ENCODE data around the gene JMJD8.

The JMJD8 gene

DNA sequence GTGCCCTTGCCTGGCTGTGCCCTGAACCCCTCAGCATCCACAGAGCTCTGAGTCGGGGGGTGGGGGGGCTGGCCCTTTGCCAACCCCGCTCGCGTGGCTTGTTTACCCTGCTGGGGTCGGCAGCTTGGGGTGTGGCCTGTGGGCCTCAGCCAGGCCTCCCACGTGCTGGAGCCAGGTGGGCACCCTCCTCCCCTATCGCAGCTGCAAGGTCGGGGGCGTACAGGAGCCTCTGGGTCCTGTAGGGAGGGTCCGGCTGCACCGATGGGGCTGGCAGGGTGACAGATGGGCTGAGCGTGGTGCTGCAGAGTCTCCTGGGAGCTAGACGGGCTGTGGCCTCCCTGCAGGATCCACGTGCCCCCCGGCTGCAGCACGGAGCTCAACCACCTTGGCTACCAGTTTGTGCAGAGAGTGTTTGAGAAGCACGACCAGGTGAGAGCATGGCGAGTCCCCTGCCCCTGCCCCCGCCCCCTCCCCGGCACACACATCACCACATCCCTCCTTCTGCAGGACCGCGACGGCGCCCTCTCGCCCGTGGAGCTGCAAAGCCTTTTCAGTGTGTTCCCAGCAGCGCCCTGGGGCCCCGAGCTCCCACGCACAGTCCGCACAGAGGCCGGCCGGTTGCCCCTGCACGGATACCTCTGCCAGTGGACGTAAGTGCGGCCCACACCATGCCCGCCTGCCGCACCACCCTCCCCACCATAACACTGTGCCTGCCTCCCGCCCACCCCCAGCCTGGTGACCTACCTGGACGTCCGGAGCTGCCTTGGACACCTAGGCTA lies 12.6 kb downstream of the JMJD8 start:
- no peaks in the 10 kb centered on the region; the same call in 1 of the 2 replicates for H3K36me3 ChIP-seq (replicated peaks; ENCODE audit: insufficient read depth, low read length)

DNA sequence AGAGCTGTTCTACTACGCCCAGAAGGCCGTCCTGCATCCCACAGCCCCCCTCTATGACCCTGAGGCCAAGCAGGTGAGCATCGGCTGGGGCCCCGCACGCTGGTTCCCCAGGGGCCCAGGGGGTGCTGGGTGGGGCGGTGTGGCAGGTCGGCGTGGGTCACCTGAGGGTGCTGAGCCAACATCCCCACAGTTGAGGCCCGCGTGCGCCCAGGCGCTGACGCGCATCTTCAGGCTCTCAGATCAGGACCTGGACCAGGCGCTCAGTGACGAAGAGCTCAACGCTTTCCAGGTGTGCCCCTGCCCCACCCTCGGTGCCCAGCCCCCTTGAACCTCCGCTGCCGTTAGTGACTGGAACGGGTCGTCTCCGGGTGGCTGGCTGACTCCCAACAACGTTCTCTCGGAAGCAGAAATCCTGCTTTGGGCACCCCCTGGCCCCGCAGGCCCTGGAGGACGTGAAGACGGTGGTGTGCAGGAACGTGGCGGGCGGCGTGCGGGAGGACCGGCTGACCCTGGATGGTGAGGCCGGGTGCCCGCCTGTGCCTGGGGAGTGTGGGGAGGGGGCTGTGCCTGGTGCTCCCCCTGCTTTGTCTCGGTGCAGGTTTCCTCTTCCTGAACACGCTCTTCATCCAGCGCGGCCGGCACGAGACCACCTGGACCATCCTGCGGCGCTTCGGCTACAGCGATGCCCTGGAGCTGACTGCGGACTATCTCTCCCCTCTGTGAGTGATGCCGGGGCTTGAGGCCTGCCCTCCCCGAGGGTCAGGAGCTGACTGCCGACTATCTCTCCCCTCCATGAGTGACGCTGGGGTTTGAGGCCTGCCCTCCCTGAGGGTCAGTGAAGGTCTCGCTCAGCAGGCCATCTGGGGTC lies 13.4 kb downstream of the JMJD8 start:
- H3K4me3 ChIP-seq (ENCODE audit: low read length): no peak overlapping the region
- no peaks in the 10 kb centered on the region for H3K27me3 ChIP-seq (replicated peaks; ENCODE audit: insufficient read depth, low read length)
- H2AFZ ChIP-seq (ENCODE audit: low read length): no peak overlapping the region
- no peak for TF ChIP-seq EZH2 (optimal IDR thresholded peaks at IDR 0.05; ENCODE audit: low read depth, low read length)
- TF ChIP-seq EZH2phosphoT487 (IDR thresholded peaks at IDR 0.05; ENCODE audit: low read length): no peak
- TF ChIP-seq, protein P1, sequence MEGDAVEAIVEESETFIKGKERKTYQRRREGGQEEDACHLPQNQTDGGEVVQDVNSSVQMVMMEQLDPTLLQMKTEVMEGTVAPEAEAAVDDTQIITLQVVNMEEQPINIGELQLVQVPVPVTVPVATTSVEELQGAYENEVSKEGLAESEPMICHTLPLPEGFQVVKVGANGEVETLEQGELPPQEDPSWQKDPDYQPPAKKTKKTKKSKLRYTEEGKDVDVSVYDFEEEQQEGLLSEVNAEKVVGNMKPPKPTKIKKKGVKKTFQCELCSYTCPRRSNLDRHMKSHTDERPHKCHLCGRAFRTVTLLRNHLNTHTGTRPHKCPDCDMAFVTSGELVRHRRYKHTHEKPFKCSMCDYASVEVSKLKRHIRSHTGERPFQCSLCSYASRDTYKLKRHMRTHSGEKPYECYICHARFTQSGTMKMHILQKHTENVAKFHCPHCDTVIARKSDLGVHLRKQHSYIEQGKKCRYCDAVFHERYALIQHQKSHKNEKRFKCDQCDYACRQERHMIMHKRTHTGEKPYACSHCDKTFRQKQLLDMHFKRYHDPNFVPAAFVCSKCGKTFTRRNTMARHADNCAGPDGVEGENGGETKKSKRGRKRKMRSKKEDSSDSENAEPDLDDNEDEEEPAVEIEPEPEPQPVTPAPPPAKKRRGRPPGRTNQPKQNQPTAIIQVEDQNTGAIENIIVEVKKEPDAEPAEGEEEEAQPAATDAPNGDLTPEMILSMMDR (IDR thresholded peaks at IDR 0.05; ENCODE audit: low read length): no peak
- peaks cover 11% of the 10 kb centered on the region; the same call in 1 of the 2 replicates for H3K4me1 ChIP-seq (ENCODE audit: low read length)
- no peak overlapping the region for H3K9ac ChIP-seq (ENCODE audit: low read length)
- H3K9me2 ChIP-seq (replicated peaks; ENCODE audit: insufficient read depth, low read length): no peaks in the 10 kb centered on the region
- no peaks in the 10 kb centered on the region for H4K20me1 ChIP-seq (ENCODE audit: insufficient read depth, low read length)
- peaks cover 24% of the 10 kb centered on the region for H3K79me2 ChIP-seq (ENCODE audit: low read length)
- DNase-seq: no peak
- no peak overlapping the region for H3K27ac ChIP-seq (ENCODE audit: low read length)
- H3K9me3 ChIP-seq (replicated peaks; ENCODE audit: insufficient read depth, low read length): no peaks in the 10 kb centered on the region
- no peak overlapping the region for H3K4me2 ChIP-seq (ENCODE audit: low read depth, low read length)
- H3F3A ChIP-seq (ENCODE audit: insufficient read depth, low read length): no peaks in the 10 kb centered on the region
- no peaks in the 10 kb centered on the region; the same call in 1 of the 2 replicates for H3K36me3 ChIP-seq (replicated peaks; ENCODE audit: insufficient read depth, low read length)

More for the DNA sequence above, 12.6 kb downstream of the JMJD8 start:
- Histone ChIP-seq H3K9ac (ENCODE audit: low read length) (no peak overlapping the region), H3K27ac (ENCODE audit: low read length) (no peak overlapping the region), H3K79me2 (ENCODE audit: low read length) (peaks cover 24% of the 10 kb centered on the region), H3K9me2 (replicated peaks; ENCODE audit: insufficient read depth, low read length) (no peaks in the 10 kb centered on the region), H3K9me3 (replicated peaks; ENCODE audit: insufficient read depth, low read length) (no peaks in the 10 kb centered on the region), H3K4me3 (ENCODE audit: low read length) (no peak overlapping the region), H3K4me1 (ENCODE audit: low read length) (peaks cover 11% of the 10 kb centered on the region; the same call in 1 of the 2 replicates), H3F3A (ENCODE audit: insufficient read depth, low read length) (no peaks in the 10 kb centered on the region), H2AFZ (ENCODE audit: low read length) (no peak overlapping the region), H4K20me1 (ENCODE audit: insufficient read depth, low read length) (no peaks in the 10 kb centered on the region), H3K27me3 (replicated peaks; ENCODE audit: insufficient read depth, low read length) (no peaks in the 10 kb centered on the region), H3K4me2 (ENCODE audit: low read depth, low read length) (no peak overlapping the region)
- no peak for DNase-seq
- TF ChIP-seq EZH2phosphoT487 (IDR thresholded peaks at IDR 0.05; ENCODE audit: low read length) (no peak), EZH2 (optimal IDR thresholded peaks at IDR 0.05; ENCODE audit: low read depth, low read length) (no peak)
- TF ChIP-seq, protein P1 (IDR thresholded peaks at IDR 0.05; ENCODE audit: low read length): no peak

DNA sequence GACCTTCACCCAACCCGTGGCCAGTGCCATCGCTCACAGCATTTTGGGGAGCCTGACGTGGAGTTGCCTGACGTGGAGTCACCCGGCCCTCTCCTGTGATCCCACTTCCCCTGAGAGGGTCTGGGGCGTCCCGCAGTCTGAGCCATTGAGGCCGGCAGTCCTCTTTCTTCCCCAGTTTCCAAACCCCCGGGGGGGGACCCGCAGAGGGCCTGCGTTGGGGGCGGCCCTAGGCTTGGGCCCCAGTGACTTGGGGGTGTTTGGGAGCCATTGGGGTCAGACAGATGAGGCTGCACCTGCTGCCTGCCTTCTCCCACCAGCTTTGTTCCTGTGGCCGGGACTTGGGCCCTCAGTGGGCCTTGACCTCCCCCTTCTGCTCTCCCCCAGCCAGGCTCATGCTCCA lies 14.5 kb downstream of the JMJD8 start:
- no peaks in the 10 kb centered on the region; the same call in 1 of the 2 replicates for H3K36me3 ChIP-seq (replicated peaks; ENCODE audit: insufficient read depth, low read length)
- H3K27ac ChIP-seq (ENCODE audit: low read length): no peak overlapping the region
- no peaks in the 10 kb centered on the region for H3K9me3 ChIP-seq (replicated peaks; ENCODE audit: insufficient read depth, low read length)
- no peaks in the 10 kb centered on the region for H3K27me3 ChIP-seq (replicated peaks; ENCODE audit: insufficient read depth, low read length)
- peaks cover 24% of the 10 kb centered on the region for H3K79me2 ChIP-seq (ENCODE audit: low read length)
- no peak overlapping the region for H3K4me3 ChIP-seq (ENCODE audit: low read length)
- H3K9ac ChIP-seq (ENCODE audit: low read length): no peak overlapping the region
- H4K20me1 ChIP-seq (ENCODE audit: insufficient read depth, low read length): no peaks in the 10 kb centered on the region
- H3K9me2 ChIP-seq (replicated peaks; ENCODE audit: insufficient read depth, low read length): no peaks in the 10 kb centered on the region
- TF ChIP-seq EZH2 (optimal IDR thresholded peaks at IDR 0.05; ENCODE audit: low read depth, low read length): no peak
- TF ChIP-seq, protein P1 (IDR thresholded peaks at IDR 0.05; ENCODE audit: low read length): no peak
- TF ChIP-seq EZH2phosphoT487 (IDR thresholded peaks at IDR 0.05; ENCODE audit: low read length): no peak
- no peak overlapping the region for H2AFZ ChIP-seq (ENCODE audit: low read length)
- no peak for DNase-seq
- peak overlapping the region; percentile 87; the same call in 1 of the 2 replicates for H3K4me2 ChIP-seq (ENCODE audit: low read depth, low read length)
- no peaks in the 10 kb centered on the region for H3F3A ChIP-seq (ENCODE audit: insufficient read depth, low read length)
- peaks cover 11% of the 10 kb centered on the region; the same call in 1 of the 2 replicates for H3K4me1 ChIP-seq (ENCODE audit: low read length)

All from MM.1S (cell line).